ENCODE data around the gene SAXO1. TPM values are rescaled to one million over a fixed set of nuclear protein-coding genes. Genes with fewer than 3 reads are reported as not detected.

Gene SAXO1
- total RNA-seq, 1 donor from 2014 or later, result not detected

DNA sequence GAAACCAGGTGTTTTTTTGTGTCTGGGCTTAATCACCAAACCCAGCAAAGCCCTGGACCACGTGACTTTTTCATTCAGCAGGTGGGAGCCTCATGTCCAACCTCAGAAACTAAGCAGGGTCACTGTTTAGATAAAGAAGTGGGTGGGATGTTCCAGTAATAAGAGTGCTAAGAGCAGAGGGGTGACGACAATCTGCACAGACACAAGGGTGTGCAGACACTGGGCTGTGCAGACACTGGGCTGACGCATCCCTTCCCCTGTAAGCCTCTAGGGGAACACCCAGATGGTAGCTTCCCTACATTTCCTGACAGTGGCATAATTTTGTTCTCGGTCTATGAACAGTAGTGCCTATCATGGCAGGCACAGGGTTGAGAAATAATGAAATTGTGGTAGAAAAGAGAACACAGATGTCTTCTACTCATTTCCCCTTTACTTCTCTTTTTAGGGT lies 85.1 kb downstream of the SAXO1 start:
- Mint-ChIP-seq H3K4me3 (ENCODE audit: unreplicated experiment) (no peak overlapping the region), H3K4me1 (ENCODE audit: low read depth, unreplicated experiment) (no peaks in the 10 kb centered on the region), H3K27ac (ENCODE audit: unreplicated experiment) (no peak overlapping the region), H3K9me3 (ENCODE audit: unreplicated experiment) (peaks cover 3% of the 10 kb centered on the region), H3K36me3 (ENCODE audit: low read depth, unreplicated experiment) (no peaks in the 10 kb centered on the region), H3K27me3 (ENCODE audit: low read depth, unreplicated experiment) (peaks cover 10% of the 10 kb centered on the region)
- FAIRE-seq (no peak), DNase-seq (ENCODE audit: low read depth) (no peak)
- no peak overlapping the region for H3K4me3 ChIP-seq (ENCODE audit: insufficient read depth, low read depth, low read length)
- H3K9me3 ChIP-seq (ENCODE audit: insufficient read depth, low read depth, low read length), result peaks cover under 1% of the 10 kb centered on the region
- no peaks in the 10 kb centered on the region for H3K4me1 ChIP-seq (ENCODE audit: insufficient read depth, low read length)
- no peak overlapping the region for H3K4me2 ChIP-seq (ENCODE audit: low read length)
- no peaks in the 10 kb centered on the region for H4K20me1 ChIP-seq (ENCODE audit: insufficient read depth, low read length)
- H3K27ac ChIP-seq (ENCODE audit: low read depth, low read length), result no peak overlapping the region
- H3K79me2 ChIP-seq (ENCODE audit: insufficient read depth, low read length), result no peaks in the 10 kb centered on the region
- H3K36me3 ChIP-seq (ENCODE audit: insufficient read depth, low read length), result no peaks in the 10 kb centered on the region
- H2AFZ ChIP-seq (ENCODE audit: low read depth, low read length), result no peak overlapping the region
- peaks cover 16% of the 10 kb centered on the region for H3K27me3 ChIP-seq (ENCODE audit: insufficient read depth, low read length)
- TF ChIP-seq, protein P1, sequence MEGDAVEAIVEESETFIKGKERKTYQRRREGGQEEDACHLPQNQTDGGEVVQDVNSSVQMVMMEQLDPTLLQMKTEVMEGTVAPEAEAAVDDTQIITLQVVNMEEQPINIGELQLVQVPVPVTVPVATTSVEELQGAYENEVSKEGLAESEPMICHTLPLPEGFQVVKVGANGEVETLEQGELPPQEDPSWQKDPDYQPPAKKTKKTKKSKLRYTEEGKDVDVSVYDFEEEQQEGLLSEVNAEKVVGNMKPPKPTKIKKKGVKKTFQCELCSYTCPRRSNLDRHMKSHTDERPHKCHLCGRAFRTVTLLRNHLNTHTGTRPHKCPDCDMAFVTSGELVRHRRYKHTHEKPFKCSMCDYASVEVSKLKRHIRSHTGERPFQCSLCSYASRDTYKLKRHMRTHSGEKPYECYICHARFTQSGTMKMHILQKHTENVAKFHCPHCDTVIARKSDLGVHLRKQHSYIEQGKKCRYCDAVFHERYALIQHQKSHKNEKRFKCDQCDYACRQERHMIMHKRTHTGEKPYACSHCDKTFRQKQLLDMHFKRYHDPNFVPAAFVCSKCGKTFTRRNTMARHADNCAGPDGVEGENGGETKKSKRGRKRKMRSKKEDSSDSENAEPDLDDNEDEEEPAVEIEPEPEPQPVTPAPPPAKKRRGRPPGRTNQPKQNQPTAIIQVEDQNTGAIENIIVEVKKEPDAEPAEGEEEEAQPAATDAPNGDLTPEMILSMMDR (IDR thresholded peaks at IDR 0.05; ENCODE audit: insufficient read depth, low read depth, low read length), result no peak
- no peak for TF ChIP-seq EZH2 (IDR thresholded peaks at IDR 0.05; ENCODE audit: insufficient read depth, low read length)
- H3K9ac ChIP-seq (ENCODE audit: low read length), result no peak overlapping the region

DNA sequence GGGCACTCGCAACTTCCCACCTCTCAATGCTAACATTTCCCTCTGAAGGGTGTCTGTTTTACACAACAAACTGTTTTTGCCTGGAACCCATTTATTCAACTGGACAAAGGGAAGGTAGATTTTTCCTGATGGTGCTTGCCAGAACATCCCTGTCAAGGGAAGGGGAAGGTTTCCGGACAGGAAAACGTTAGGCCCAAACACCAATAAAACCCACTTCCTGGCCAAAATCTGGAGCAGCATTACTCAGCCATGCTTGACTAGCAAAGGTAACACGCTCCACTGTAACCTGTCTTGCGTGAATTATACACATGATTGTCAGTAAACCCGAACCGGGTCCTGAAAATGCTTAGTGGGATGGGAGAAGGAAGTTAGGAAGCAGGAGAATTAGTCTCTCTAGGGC lies 90.2 kb downstream of the SAXO1 start:
- H3K27ac ChIP-seq (ENCODE audit: low read depth, low read length), result no peak overlapping the region
- no peaks in the 10 kb centered on the region for H3K4me1 ChIP-seq (ENCODE audit: insufficient read depth, low read length)
- no peak overlapping the region for H2AFZ ChIP-seq (ENCODE audit: low read depth, low read length)
- DNase-seq (ENCODE audit: low read depth) (no peak), FAIRE-seq (no peak)
- H3K4me3 ChIP-seq (ENCODE audit: insufficient read depth, low read depth, low read length), result no peak overlapping the region
- peaks cover 2% of the 10 kb centered on the region for H3K9me3 ChIP-seq (ENCODE audit: insufficient read depth, low read depth, low read length)
- no peaks in the 10 kb centered on the region for H3K36me3 Mint-ChIP-seq (ENCODE audit: low read depth, unreplicated experiment)
- H3K27me3 ChIP-seq (ENCODE audit: insufficient read depth, low read length), result peaks cover 11% of the 10 kb centered on the region
- no peaks in the 10 kb centered on the region for H4K20me1 ChIP-seq (ENCODE audit: insufficient read depth, low read length)
- H3K79me2 ChIP-seq (ENCODE audit: insufficient read depth, low read length), result no peaks in the 10 kb centered on the region
- peaks cover 2% of the 10 kb centered on the region for H3K9me3 Mint-ChIP-seq (ENCODE audit: unreplicated experiment)
- H3K27ac Mint-ChIP-seq (ENCODE audit: unreplicated experiment), result no peak overlapping the region
- no peak overlapping the region for H3K9ac ChIP-seq (ENCODE audit: low read length)
- H3K4me3 Mint-ChIP-seq (ENCODE audit: unreplicated experiment), result no peak overlapping the region
- peaks cover 12% of the 10 kb centered on the region for H3K27me3 Mint-ChIP-seq (ENCODE audit: low read depth, unreplicated experiment)
- no peaks in the 10 kb centered on the region for H3K36me3 ChIP-seq (ENCODE audit: insufficient read depth, low read length)
- H3K4me1 Mint-ChIP-seq (ENCODE audit: low read depth, unreplicated experiment), result no peaks in the 10 kb centered on the region
- no peak overlapping the region for H3K4me2 ChIP-seq (ENCODE audit: low read length)
- TF ChIP-seq, protein P1 (IDR thresholded peaks at IDR 0.05; ENCODE audit: insufficient read depth, low read depth, low read length), result no peak
- TF ChIP-seq EZH2 (IDR thresholded peaks at IDR 0.05; ENCODE audit: insufficient read depth, low read length), result no peak

DNA sequence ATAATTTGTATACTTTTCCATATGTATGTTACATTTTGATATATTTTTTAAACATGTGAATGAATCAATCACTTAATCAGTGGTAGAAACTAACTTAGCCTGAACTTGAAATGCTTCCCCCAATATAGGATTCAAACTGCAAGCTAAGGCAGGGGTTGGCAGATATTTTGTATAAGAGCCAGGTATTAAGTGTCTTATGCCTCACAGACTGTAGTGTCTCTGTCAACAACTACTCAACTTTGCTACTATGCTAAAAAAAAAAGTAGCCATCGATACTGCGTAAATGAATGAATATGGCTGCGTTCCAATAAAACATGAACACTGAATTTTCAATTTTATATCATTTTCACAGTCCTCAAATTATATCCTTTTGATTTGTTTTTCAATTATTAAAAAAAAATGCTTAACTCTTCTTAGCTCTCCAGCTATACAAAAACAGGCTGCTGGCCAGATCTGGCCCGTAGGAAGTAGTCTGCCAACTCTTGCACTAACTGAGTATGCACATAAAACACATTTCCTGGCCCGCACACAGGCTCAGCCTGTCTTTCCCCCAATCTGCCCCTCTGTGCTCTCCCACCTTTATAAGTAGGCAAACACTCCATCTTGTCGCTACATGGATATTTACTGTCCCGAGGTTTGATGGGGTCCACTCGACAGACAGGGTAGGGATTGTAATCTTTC lies 91.8 kb downstream of the SAXO1 start:
- DNase-seq (ENCODE audit: low read depth), result no peak
- no peak for FAIRE-seq
- H4K20me1 ChIP-seq (ENCODE audit: insufficient read depth, low read length), result no peaks in the 10 kb centered on the region
- H3K9me3 Mint-ChIP-seq (ENCODE audit: unreplicated experiment), result peaks cover 2% of the 10 kb centered on the region
- no peaks in the 10 kb centered on the region for H3K36me3 ChIP-seq (ENCODE audit: insufficient read depth, low read length)
- no peaks in the 10 kb centered on the region for H3K4me1 Mint-ChIP-seq (ENCODE audit: low read depth, unreplicated experiment)
- no peak overlapping the region for H3K4me3 Mint-ChIP-seq (ENCODE audit: unreplicated experiment)
- H3K27ac ChIP-seq (ENCODE audit: low read depth, low read length), result no peak overlapping the region
- H3K27me3 ChIP-seq (ENCODE audit: insufficient read depth, low read length), result peaks cover 11% of the 10 kb centered on the region
- H3K79me2 ChIP-seq (ENCODE audit: insufficient read depth, low read length), result no peaks in the 10 kb centered on the region
- TF ChIP-seq, protein P1 (IDR thresholded peaks at IDR 0.05; ENCODE audit: insufficient read depth, low read depth, low read length), result no peak
- no peak for TF ChIP-seq EZH2 (IDR thresholded peaks at IDR 0.05; ENCODE audit: insufficient read depth, low read length)
- no peak overlapping the region for H3K4me3 ChIP-seq (ENCODE audit: insufficient read depth, low read depth, low read length)
- no peaks in the 10 kb centered on the region for H3K4me1 ChIP-seq (ENCODE audit: insufficient read depth, low read length)
- no peaks in the 10 kb centered on the region for H3K36me3 Mint-ChIP-seq (ENCODE audit: low read depth, unreplicated experiment)
- no peak overlapping the region for H2AFZ ChIP-seq (ENCODE audit: low read depth, low read length)
- H3K9ac ChIP-seq (ENCODE audit: low read length), result no peak overlapping the region
- peaks cover 2% of the 10 kb centered on the region for H3K9me3 ChIP-seq (ENCODE audit: insufficient read depth, low read depth, low read length)
- H3K27me3 Mint-ChIP-seq (ENCODE audit: low read depth, unreplicated experiment), result peaks cover 12% of the 10 kb centered on the region
- H3K27ac Mint-ChIP-seq (ENCODE audit: unreplicated experiment), result no peak overlapping the region
- no peak overlapping the region for H3K4me2 ChIP-seq (ENCODE audit: low read length)
